ENCODE results near the gene TRIM8. TPM values are rescaled to one million over a fixed set of nuclear protein-coding genes. Genes with fewer than 3 reads are reported as not detected.

Gene TRIM8
- total RNA-seq, 4 donors from 2014 or later = 27.6 to 75.9 (median 48.8) TPM

DNA sequence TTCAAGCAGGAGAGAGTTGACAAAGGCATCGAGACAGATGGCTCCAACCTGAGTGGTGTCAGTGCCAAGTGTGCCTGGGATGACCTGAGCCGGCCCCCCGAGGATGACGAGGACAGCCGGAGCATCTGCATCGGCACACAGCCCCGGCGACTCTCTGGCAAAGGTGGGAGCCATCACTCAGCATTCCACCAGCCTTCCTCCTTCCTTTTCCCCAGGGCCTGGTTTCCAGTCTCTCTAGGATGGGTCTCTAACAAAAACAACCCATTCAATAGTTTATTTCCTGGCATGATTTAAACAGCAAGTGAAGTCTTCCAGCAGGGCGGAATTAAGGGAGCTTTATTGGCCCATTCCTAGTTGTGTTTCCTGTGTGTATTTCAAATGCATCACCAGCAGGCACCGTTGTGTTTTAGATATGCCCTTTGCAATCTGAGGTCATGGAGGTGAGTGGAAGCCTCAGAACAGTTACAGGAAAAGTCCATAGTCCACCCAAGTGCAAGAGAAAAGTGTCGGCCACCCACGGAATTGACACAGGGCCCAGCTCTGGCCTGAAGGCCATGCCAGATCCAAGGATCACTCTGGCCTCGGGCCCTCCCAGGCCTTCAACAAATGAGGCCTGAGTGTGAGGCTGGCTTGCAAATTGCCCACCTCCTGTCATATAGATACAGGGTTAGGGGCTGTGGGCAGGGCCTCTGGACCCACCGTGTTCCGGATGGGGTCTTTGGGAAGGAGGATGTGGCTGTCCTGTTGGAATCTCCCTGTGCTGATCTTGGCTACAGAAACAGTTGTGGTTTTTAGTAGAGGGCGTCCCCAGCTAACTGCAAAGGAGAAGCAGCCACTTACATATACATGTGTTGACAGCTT, 46.9 kb upstream of the TRIM8 start:
- Histone ChIP-seq H3K4me1 (peaks cover 0 to 82% (median 65%) of the 10 kb centered on the region in 3 donors), H3K36me3 (peaks cover 2 to 96% (median 5%) of the 10 kb centered on the region in 3 donors), H3K27me3 (no peaks in the 10 kb centered on the region), H3K4me3 (no peak overlapping the region), H3K27ac (peak overlapping the region in 3 of 4 donors; percentile 5 to 79 (median 76)), H3K9me3 (no peaks in the 10 kb centered on the region)
- 59 to 82% methylated on average over 6 to 15 of the region's 16 CpGs for WGBS, 2 donors
- DNase-seq = no peak
- no peak for TF ChIP-seq POLR2A (IDR thresholded peaks at IDR 0.05)
- intact Hi-C loops (cut with DNase I) = no loop called here

GRCh38 chr10:102598243-102598642, 46.0 kb upstream of the TRIM8 start:
- no peaks in the 10 kb centered on the region for H3K9me3 ChIP-seq
- no peak for TF ChIP-seq POLR2A (IDR thresholded peaks at IDR 0.05)
- TF ChIP-seq, protein P1, sequence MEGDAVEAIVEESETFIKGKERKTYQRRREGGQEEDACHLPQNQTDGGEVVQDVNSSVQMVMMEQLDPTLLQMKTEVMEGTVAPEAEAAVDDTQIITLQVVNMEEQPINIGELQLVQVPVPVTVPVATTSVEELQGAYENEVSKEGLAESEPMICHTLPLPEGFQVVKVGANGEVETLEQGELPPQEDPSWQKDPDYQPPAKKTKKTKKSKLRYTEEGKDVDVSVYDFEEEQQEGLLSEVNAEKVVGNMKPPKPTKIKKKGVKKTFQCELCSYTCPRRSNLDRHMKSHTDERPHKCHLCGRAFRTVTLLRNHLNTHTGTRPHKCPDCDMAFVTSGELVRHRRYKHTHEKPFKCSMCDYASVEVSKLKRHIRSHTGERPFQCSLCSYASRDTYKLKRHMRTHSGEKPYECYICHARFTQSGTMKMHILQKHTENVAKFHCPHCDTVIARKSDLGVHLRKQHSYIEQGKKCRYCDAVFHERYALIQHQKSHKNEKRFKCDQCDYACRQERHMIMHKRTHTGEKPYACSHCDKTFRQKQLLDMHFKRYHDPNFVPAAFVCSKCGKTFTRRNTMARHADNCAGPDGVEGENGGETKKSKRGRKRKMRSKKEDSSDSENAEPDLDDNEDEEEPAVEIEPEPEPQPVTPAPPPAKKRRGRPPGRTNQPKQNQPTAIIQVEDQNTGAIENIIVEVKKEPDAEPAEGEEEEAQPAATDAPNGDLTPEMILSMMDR (IDR thresholded peaks at IDR 0.05) = no peak
- H3K36me3 ChIP-seq = peaks cover 2 to 96% (median 5%) of the 10 kb centered on the region in 3 donors
- intact Hi-C loops (cut with DNase I) = no loop called here
- DNase-seq = no peak
- no peaks in the 10 kb centered on the region for H3K27me3 ChIP-seq
- peaks cover 0 to 84% (median 67%) of the 10 kb centered on the region in 3 donors for H3K4me1 ChIP-seq
- H3K27ac ChIP-seq = peak overlapping the region in 2 of 4 donors; percentile 19 to 76
- 60 to 72% methylated on average over 8 of the region's 8 CpGs for WGBS, 2 donors
- H3K4me3 ChIP-seq = no peak overlapping the region

- TF ChIP-seq POLR2A (IDR thresholded peaks at IDR 0.05) = no peak
- TF ChIP-seq, protein P1 (IDR thresholded peaks at IDR 0.05) = no peak
- Histone ChIP-seq H3K4me1 (peaks cover 0 to 97% (median 76%) of the 10 kb centered on the region in 3 donors), H3K9me3 (no peaks in the 10 kb centered on the region), H3K4me3 (no peak overlapping the region), H3K27ac (peak overlapping the region in 3 of 4 donors; percentile 54 to 92 (median 76)), H3K36me3 (peaks cover 0 to 96% (median 2%) of the 10 kb centered on the region in 3 donors), H3K27me3 (no peaks in the 10 kb centered on the region)
- intact Hi-C loops (cut with DNase I) = no loop called here
- WGBS, 2 donors = 60 to 93% methylated on average over 2 to 5 of the region's 7 CpGs
- DNase-seq = no peak
Measured at GRCh38 chr10:102599565-102600327, 44.5 kb upstream of the TRIM8 start.

- 94 to 100% methylated on average over 2 to 6 of the region's 6 CpGs for WGBS, 2 donors
- H3K4me3 ChIP-seq = no peak overlapping the region
- TF ChIP-seq, protein P1 (IDR thresholded peaks at IDR 0.05) = no peak
- intact Hi-C loops (cut with DNase I) = no loop called here
- peaks cover 0 to 98% (median 73%) of the 10 kb centered on the region in 3 donors for H3K4me1 ChIP-seq
- H3K27ac ChIP-seq = peak overlapping the region in 3 of 4 donors; percentile 56 to 92 (median 76)
- no peaks in the 10 kb centered on the region for H3K27me3 ChIP-seq
- peaks cover 2 to 93% (median 3%) of the 10 kb centered on the region in 3 donors for H3K36me3 ChIP-seq
- no peaks in the 10 kb centered on the region for H3K9me3 ChIP-seq
- DNase-seq = no peak
Measured at GRCh38 chr10:102600816-102601215, 43.5 kb upstream of the TRIM8 start.

- intact Hi-C loops (cut with DNase I) = no loop called here
- H3K4me3 ChIP-seq = no peak overlapping the region
- H3K27ac ChIP-seq = peak overlapping the region in 3 of 4 donors; percentile 56 to 92 (median 76)
- no peaks in the 10 kb centered on the region for H3K27me3 ChIP-seq
- no peak for TF ChIP-seq POLR2A (IDR thresholded peaks at IDR 0.05)
- TF ChIP-seq, protein P1 (IDR thresholded peaks at IDR 0.05) = no peak
- no peaks in the 10 kb centered on the region for H3K9me3 ChIP-seq
- H3K4me1 ChIP-seq = peaks cover 0 to 89% (median 65%) of the 10 kb centered on the region in 3 donors
- no peak for DNase-seq
- H3K36me3 ChIP-seq = peaks cover 2 to 96% (median 5%) of the 10 kb centered on the region in 3 donors
- 89% methylated on average over 3 to 9 of the region's 9 CpGs for WGBS, 2 donors
Measured at GRCh38 chr10:102601639-102602038, 42.6 kb upstream of the TRIM8 start.
